Measurements from ENCODE around the gene ADGRL3.

The ADGRL3 gene

GRCh38 chr4:61614231-61614630 is 414.1 kb downstream of the ADGRL3 start:
- Histone ChIP-seq H3K9me3 (ENCODE audit: insufficient read depth, low read length) (no peaks in the 10 kb centered on the region), H3K4me3 (ENCODE audit: insufficient read depth, low read length, poor library complexity, severe bottlenecking) (no peak overlapping the region), H3K79me2 (ENCODE audit: insufficient read depth, low read length) (no peaks in the 10 kb centered on the region), H4K20me1 (ENCODE audit: low read depth, low read length) (no peaks in the 10 kb centered on the region), H3F3A (ENCODE audit: insufficient read depth) (no peaks in the 10 kb centered on the region), H3K27me3 (ENCODE audit: low read length) (no peaks in the 10 kb centered on the region), H3K27ac (ENCODE audit: low read depth, low read length) (no peak overlapping the region), H3K4me2 (ENCODE audit: low read depth, low read length, poor library complexity, severe bottlenecking) (no peak overlapping the region), H3K9me2 (replicated peaks; ENCODE audit: insufficient read depth, low read length) (no peaks in the 10 kb centered on the region), H2AFZ (ENCODE audit: low read depth, low read length, severe bottlenecking) (no peak overlapping the region), H3K36me3 (ENCODE audit: low read length) (no peaks in the 10 kb centered on the region), H3K9ac (ENCODE audit: low read length) (no peak overlapping the region)
- TF ChIP-seq CTCF (IDR thresholded peaks at IDR 0.05; ENCODE audit: insufficient read depth, low read length, poor library complexity, severe bottlenecking) (no peak), EZH2phosphoT487 (conservative IDR thresholded peaks at IDR 0.05; ENCODE audit: low read length) (no peak)

GRCh38 chr4:61619528-61619927 is 419.4 kb downstream of the ADGRL3 start:
- Histone ChIP-seq H3K9ac (ENCODE audit: low read length) (no peak overlapping the region), H3K9me2 (replicated peaks; ENCODE audit: insufficient read depth, low read length) (no peaks in the 10 kb centered on the region), H2AFZ (ENCODE audit: low read depth, low read length, severe bottlenecking) (no peak overlapping the region), H3K27me3 (ENCODE audit: low read length) (no peaks in the 10 kb centered on the region), H3K9me3 (ENCODE audit: insufficient read depth, low read length) (no peaks in the 10 kb centered on the region), H3K4me2 (ENCODE audit: low read depth, low read length, poor library complexity, severe bottlenecking) (no peak overlapping the region), H3F3A (ENCODE audit: insufficient read depth) (no peaks in the 10 kb centered on the region), H3K36me3 (ENCODE audit: low read length) (no peaks in the 10 kb centered on the region), H3K27ac (ENCODE audit: low read depth, low read length) (no peak overlapping the region), H3K4me3 (ENCODE audit: insufficient read depth, low read length, poor library complexity, severe bottlenecking) (no peak overlapping the region), H3K79me2 (ENCODE audit: insufficient read depth, low read length) (no peaks in the 10 kb centered on the region), H4K20me1 (ENCODE audit: low read depth, low read length) (no peaks in the 10 kb centered on the region)
- TF ChIP-seq CTCF (IDR thresholded peaks at IDR 0.05; ENCODE audit: insufficient read depth, low read length, poor library complexity, severe bottlenecking) = no peak
- TF ChIP-seq EZH2phosphoT487 (conservative IDR thresholded peaks at IDR 0.05; ENCODE audit: low read length) = no peak

- no peak overlapping the region for H3K4me3 ChIP-seq (ENCODE audit: insufficient read depth, low read length, poor library complexity, severe bottlenecking)
- no peaks in the 10 kb centered on the region for H3K9me3 ChIP-seq (ENCODE audit: insufficient read depth, low read length)
- no peaks in the 10 kb centered on the region for H3K36me3 ChIP-seq (ENCODE audit: low read length)
- no peak overlapping the region for H2AFZ ChIP-seq (ENCODE audit: low read depth, low read length, severe bottlenecking)
- no peak overlapping the region for H3K27ac ChIP-seq (ENCODE audit: low read depth, low read length)
- no peak overlapping the region for H3K9ac ChIP-seq (ENCODE audit: low read length)
- H4K20me1 ChIP-seq (ENCODE audit: low read depth, low read length) = no peaks in the 10 kb centered on the region
- H3K4me2 ChIP-seq (ENCODE audit: low read depth, low read length, poor library complexity, severe bottlenecking) = no peak overlapping the region
- H3K27me3 ChIP-seq (ENCODE audit: low read length) = no peaks in the 10 kb centered on the region
- no peaks in the 10 kb centered on the region for H3K79me2 ChIP-seq (ENCODE audit: insufficient read depth, low read length)
- H3K9me2 ChIP-seq (replicated peaks; ENCODE audit: insufficient read depth, low read length) = no peaks in the 10 kb centered on the region
- TF ChIP-seq EZH2phosphoT487 (conservative IDR thresholded peaks at IDR 0.05; ENCODE audit: low read length) = no peak
- no peak for TF ChIP-seq CTCF (IDR thresholded peaks at IDR 0.05; ENCODE audit: insufficient read depth, low read length, poor library complexity, severe bottlenecking)
- no peaks in the 10 kb centered on the region for H3F3A ChIP-seq (ENCODE audit: insufficient read depth)
Measured at GRCh38 chr4:61628282-61628681, 428.2 kb downstream of the ADGRL3 start.
